ENCODE results near the gene ADK. TPM values are rescaled to one million over a fixed set of nuclear protein-coding genes. Genes with fewer than 3 reads are reported as not detected.

The ADK gene
- total and polyA plus RNA-seq, 10 donors: 11.1 to 40.5 (median 32.1) TPM

- 97 to 100% (median 98%) methylated on average over 1 of the region's 1 CpG for whole genome bisulfite sequencing, 5 donors
- Histone ChIP-seq H3K9me3 (no peaks in the 10 kb centered on the region), H3K4me3 (no peak overlapping the region), H3K36me3 (peaks cover 0 to 5% (median 0%) of the 10 kb centered on the region in 6 donors), H3K27ac (no peak overlapping the region), H3K4me1 (peaks cover 0 to 8% (median 5%) of the 10 kb centered on the region in 6 donors), H3K27me3 (replicated peaks in 1 of 7) (no peaks in the 10 kb centered on the region)
- intact Hi-C loops (cut with DNase I; ENCODE audit: low total_unique reads): no loop called here
- no peak for TF ChIP-seq CTCF (IDR thresholded peaks at IDR 0.05 in 8 of 11, conservative IDR thresholded peaks at IDR 0.05 in 3 of 11)
- TF ChIP-seq POLR2AphosphoS5 (IDR thresholded peaks at IDR 0.05): no peak
- no peak for TF ChIP-seq POLR2A (IDR thresholded peaks at IDR 0.05)
- no peak for DNase-seq
These were observed 273.5 kb downstream of the ADK start for GRCh38 chr10:74424565-74424964.

GRCh38 chr10:74425456-74426001 lies 274.5 kb downstream of the ADK start:
- Histone ChIP-seq H3K9me3 (no peaks in the 10 kb centered on the region), H3K27me3 (replicated peaks in 1 of 7) (no peaks in the 10 kb centered on the region), H3K4me1 (no peaks in the 10 kb centered on the region), H3K27ac (no peak overlapping the region), H3K4me3 (no peak overlapping the region), H3K36me3 (peaks cover 0 to 5% (median 0%) of the 10 kb centered on the region in 6 donors)
- TF ChIP-seq POLR2A (IDR thresholded peaks at IDR 0.05): no peak
- TF ChIP-seq POLR2AphosphoS5 (IDR thresholded peaks at IDR 0.05): no peak
- TF ChIP-seq CTCF (IDR thresholded peaks at IDR 0.05 in 8 of 11, conservative IDR thresholded peaks at IDR 0.05 in 3 of 11): no peak
- WGBS, 5 donors: 93 to 98% (median 97%) methylated on average over 2 of the region's 2 CpGs
- intact Hi-C loops (cut with DNase I; ENCODE audit: low total_unique reads): no loop called here
- no peak for DNase-seq

DNA sequence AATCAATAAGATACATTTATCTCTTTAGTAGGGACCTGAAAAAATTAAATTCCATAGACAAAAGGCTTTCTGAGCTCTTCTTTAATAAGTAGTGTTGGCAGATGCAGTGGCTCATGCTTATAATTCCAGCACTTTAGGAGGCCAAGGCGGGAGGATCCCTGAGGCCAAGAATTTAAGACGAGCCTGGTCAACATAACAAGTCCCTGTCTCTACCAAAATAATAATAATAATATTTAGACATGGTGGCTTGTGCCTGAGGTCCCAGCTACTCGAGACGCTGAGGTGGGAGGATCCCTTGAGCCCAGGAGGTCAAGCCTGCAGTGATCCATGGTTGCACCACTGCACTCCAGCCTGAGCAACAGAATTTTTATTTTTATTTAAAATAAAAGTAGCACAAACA lies 280.8 kb downstream of the ADK start:
- 94 to 100% (median 97%) methylated on average over 4 of the region's 4 CpGs for WGBS, 5 donors

More for the DNA sequence above, 280.8 kb downstream of the ADK start:
- H3K9me3 ChIP-seq: no peaks in the 10 kb centered on the region
- H3K27me3 ChIP-seq (replicated peaks in 1 of 7): no peaks in the 10 kb centered on the region
- intact Hi-C loops (cut with DNase I; ENCODE audit: low total_unique reads): no loop called here
- H3K27ac ChIP-seq: no peak overlapping the region
- no peaks in the 10 kb centered on the region for H3K36me3 ChIP-seq
- H3K4me3 ChIP-seq: no peak overlapping the region
- DNase-seq: no peak
- TF ChIP-seq POLR2AphosphoS5 (IDR thresholded peaks at IDR 0.05) (no peak), POLR2A (IDR thresholded peaks at IDR 0.05) (no peak), CTCF (IDR thresholded peaks at IDR 0.05 in 8 of 11, conservative IDR thresholded peaks at IDR 0.05 in 3 of 11) (no peak)
- no peaks in the 10 kb centered on the region for H3K4me1 ChIP-seq
